Activated T-cell treated with anti-CD3 and anti-CD28 coated beads for 1 hour (primary cell): ENCODE measurements around the gene SLC4A8.

Source experiments
- DNase-seq: peaks from one replicate; pipeline ENCODE4 v3.0.0-alpha.2; 2020; ENCODE audit warnings: low read depth

The SLC4A8 gene

GRCh38 chr12:51395283-51396230 is 29.1 kb upstream of the SLC4A8 start:
- DNase-seq = no peak

GRCh38 chr12:51397670-51398069 is 27.0 kb upstream of the SLC4A8 start:
- no peak for DNase-seq

- DNase-seq = no peak
These were observed 24.7 kb upstream of the SLC4A8 start for GRCh38 chr12:51399891-51400290.

GRCh38 chr12:51401020-51401419 is 23.6 kb upstream of the SLC4A8 start:
- DNase-seq = no peak

GRCh38 chr12:51401486-51401885 is 23.1 kb upstream of the SLC4A8 start:
- DNase-seq = no peak

- DNase-seq = no peak
These were observed 22.7 kb upstream of the SLC4A8 start for GRCh38 chr12:51401900-51402299.

GRCh38 chr12:51403159-51403558 is 21.5 kb upstream of the SLC4A8 start:
- no peak for DNase-seq

GRCh38 chr12:51403681-51404136 is 20.9 kb upstream of the SLC4A8 start:
- no peak for DNase-seq

- DNase-seq = no peak
These were observed 20.0 kb upstream of the SLC4A8 start for GRCh38 chr12:51404627-51405026.

GRCh38 chr12:51405801-51406207 is 18.8 kb upstream of the SLC4A8 start:
- DNase-seq = no peak

GRCh38 chr12:51406290-51406689 is 18.3 kb upstream of the SLC4A8 start:
- DNase-seq = no peak

GRCh38 chr12:51406859-51407258 is 17.8 kb upstream of the SLC4A8 start:
- no peak for DNase-seq

GRCh38 chr12:51407604-51408003 is 17.0 kb upstream of the SLC4A8 start:
- no peak for DNase-seq

GRCh38 chr12:51409846-51410245 is 14.8 kb upstream of the SLC4A8 start:
- no peak for DNase-seq

- DNase-seq = no peak
These were observed 11.5 kb upstream of the SLC4A8 start for GRCh38 chr12:51413149-51413548.

- no peak for DNase-seq
These were observed 10.8 kb upstream of the SLC4A8 start for GRCh38 chr12:51413791-51414190.

GRCh38 chr12:51415931-51416330 is 8.7 kb upstream of the SLC4A8 start:
- DNase-seq = no peak

GRCh38 chr12:51417826-51418225 is 6.8 kb upstream of the SLC4A8 start:
- no peak for DNase-seq

- DNase-seq = no peak
These were observed 5.0 kb upstream of the SLC4A8 start for GRCh38 chr12:51419425-51420193.

GRCh38 chr12:51421266-51421884 is 3.3 kb upstream of the SLC4A8 start:
- DNase-seq = no peak

- no peak for DNase-seq
These were observed 453 bp upstream of the SLC4A8 start for GRCh38 chr12:51424094-51424661.

GRCh38 chr12:51428256-51428655 is 3.6 kb downstream of the SLC4A8 start:
- no peak for DNase-seq
